C4-2B (cell line): ENCODE data around the gene FOXG1.

Experiments used
- H3K27ac ChIP-seq: fragments of 450-650 bp; 2 replicates; pipeline ENCODE4 v1.5.1; 2017
- ZFX ChIP-seq: fragments of 450-650 bp; IDR thresholded peaks from 2 replicates; pipeline ENCODE4 v1.6.1; 2017
- TF ChIP-seq, protein P1 (sequence below): fragments of 450-650 bp; conservative IDR thresholded peaks from 2 replicates; pipeline ENCODE4 v1.5.1; 2017; ENCODE audit warnings: mild to moderate bottlenecking

FOXG1 gene

DNA sequence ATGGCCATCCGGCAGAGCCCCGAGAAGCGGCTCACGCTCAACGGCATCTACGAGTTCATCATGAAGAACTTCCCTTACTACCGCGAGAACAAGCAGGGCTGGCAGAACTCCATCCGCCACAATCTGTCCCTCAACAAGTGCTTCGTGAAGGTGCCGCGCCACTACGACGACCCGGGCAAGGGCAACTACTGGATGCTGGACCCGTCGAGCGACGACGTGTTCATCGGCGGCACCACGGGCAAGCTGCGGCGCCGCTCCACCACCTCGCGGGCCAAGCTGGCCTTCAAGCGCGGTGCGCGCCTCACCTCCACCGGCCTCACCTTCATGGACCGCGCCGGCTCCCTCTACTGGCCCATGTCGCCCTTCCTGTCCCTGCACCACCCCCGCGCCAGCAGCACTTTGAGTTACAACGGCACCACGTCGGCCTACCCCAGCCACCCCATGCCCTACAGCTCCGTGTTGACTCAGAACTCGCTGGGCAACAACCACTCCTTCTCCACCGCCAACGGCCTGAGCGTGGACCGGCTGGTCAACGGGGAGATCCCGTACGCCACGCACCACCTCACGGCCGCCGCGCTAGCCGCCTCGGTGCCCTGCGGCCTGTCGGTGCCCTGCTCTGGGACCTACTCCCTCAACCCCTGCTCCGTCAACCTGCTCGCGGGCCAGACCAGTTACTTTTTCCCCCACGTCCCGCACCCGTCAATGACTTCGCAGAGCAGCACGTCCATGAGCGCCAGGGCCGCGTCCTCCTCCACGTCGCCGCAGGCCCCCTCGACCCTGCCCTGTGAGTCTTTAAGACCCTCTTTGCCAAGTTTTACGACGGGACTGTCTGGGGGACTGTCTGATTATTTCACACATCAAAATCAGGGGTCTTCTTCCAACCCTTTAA, 1.5 kb downstream of the FOXG1 start:
- TF ChIP-seq, protein P1, sequence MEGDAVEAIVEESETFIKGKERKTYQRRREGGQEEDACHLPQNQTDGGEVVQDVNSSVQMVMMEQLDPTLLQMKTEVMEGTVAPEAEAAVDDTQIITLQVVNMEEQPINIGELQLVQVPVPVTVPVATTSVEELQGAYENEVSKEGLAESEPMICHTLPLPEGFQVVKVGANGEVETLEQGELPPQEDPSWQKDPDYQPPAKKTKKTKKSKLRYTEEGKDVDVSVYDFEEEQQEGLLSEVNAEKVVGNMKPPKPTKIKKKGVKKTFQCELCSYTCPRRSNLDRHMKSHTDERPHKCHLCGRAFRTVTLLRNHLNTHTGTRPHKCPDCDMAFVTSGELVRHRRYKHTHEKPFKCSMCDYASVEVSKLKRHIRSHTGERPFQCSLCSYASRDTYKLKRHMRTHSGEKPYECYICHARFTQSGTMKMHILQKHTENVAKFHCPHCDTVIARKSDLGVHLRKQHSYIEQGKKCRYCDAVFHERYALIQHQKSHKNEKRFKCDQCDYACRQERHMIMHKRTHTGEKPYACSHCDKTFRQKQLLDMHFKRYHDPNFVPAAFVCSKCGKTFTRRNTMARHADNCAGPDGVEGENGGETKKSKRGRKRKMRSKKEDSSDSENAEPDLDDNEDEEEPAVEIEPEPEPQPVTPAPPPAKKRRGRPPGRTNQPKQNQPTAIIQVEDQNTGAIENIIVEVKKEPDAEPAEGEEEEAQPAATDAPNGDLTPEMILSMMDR, result no peak
- no peak for TF ChIP-seq ZFX
- no peak overlapping the region for H3K27ac ChIP-seq

DNA sequence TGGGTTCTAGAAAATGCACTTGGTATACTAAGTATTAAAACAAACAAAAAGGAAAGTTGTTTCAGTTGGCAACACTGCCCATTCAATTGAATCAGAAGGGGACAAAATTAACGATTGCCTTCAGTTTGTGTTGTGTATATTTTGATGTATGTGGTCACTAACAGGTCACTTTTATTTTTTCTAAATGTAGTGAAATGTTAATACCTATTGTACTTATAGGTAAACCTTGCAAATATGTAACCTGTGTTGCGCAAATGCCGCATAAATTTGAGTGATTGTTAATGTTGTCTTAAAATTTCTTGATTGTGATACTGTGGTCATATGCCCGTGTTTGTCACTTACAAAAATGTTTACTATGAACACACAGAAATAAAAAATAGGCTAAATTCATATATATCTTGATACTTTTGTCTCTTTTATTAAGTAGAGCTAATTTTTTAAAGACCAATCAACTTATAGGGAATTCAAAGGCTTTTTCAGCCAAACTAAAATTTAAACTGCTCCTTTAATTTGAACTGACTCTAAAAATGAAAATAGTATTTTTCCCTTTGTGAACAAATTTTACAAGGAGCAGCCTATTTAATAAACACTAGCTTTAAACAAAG, 2.8 kb downstream of the FOXG1 start:
- TF ChIP-seq, protein P1, result no peak
- no peak for TF ChIP-seq ZFX
- no peak overlapping the region for H3K27ac ChIP-seq

DNA sequence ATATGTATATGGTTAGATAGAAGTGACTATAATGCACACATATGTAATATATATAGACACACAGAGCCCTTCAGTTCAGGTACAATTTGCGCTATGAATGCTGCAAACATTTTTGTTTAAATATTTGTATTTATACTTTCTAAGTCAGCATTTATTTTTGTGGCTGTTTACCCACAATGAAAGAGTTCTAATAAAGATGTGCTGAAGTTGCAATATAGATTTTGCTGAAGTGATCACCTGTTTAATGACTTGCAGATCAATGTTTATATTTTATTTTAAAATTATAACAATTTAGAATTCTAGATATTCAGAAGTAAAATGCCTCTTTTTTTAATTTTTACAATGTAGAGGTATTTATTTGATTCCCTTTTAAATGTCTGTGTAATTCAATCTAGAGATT, 3.5 kb downstream of the FOXG1 start:
- no peak for TF ChIP-seq ZFX
- no peak overlapping the region for H3K27ac ChIP-seq

DNA sequence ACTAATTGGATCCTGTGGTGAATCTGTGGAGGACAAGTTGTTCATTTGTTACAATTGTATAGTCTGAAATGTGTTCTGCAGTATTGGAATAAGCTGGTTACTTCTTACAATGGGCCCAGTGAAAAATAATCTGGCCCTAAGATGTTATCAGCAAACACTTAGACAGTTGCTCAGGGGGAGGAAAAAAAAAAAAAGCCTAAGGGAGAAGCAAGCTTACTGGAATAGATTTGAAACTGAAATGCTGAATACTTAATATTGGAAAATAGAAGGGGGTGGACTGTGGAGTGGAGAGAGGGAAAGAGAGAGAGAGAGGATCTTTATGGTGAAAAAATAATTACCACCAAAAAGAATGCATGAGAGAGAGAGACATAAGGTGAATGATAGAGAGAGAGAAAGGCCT, 4.0 kb downstream of the FOXG1 start:
- TF ChIP-seq, protein P1, result no peak
- no peak for TF ChIP-seq ZFX
- H3K27ac ChIP-seq, result no peak overlapping the region

DNA sequence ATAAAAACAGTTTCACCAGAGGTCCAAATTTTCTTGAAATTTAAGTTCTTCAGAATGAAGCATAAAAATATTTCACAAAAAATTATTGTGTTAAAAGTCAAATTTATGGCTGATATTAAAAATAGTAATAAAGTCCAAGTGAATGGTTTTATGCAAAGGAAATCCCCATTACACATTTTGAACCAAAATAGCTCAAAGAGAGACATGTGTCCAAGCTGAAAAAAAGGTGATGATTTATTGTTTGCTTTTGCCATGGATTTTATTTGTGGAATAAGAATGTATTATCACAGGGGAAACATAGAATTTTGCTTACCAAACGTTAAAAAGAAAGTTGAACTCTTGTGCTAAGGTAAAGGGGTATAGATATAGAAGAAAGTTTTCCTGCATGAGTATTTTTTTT, 4.6 kb downstream of the FOXG1 start:
- no peak for TF ChIP-seq ZFX
- TF ChIP-seq, protein P1, result no peak

DNA sequence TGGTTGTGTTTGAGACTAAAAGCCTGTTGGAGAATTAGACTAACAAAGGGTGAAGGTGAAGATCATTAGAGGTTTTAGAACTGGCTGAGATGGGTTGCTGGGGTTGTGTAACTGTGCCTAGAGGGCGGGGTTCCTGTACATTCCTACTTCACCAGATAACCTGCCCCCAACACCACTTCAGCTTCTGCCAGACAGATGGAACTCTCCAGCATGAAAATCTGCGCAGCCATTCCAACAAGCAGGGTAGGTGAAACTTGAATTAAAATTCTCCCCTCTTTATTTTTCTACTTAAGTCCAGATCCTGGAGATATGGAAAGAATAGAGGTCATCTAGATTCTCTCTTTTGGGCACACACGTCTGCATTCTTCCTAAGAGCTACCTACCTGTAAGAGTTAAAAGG, 6.0 kb downstream of the FOXG1 start:
- TF ChIP-seq ZFX, result no peak
- TF ChIP-seq, protein P1, result no peak
- no peak overlapping the region for H3K27ac ChIP-seq

More for the DNA sequence above, 4.6 kb downstream of the FOXG1 start:
- no peak overlapping the region for H3K27ac ChIP-seq

DNA sequence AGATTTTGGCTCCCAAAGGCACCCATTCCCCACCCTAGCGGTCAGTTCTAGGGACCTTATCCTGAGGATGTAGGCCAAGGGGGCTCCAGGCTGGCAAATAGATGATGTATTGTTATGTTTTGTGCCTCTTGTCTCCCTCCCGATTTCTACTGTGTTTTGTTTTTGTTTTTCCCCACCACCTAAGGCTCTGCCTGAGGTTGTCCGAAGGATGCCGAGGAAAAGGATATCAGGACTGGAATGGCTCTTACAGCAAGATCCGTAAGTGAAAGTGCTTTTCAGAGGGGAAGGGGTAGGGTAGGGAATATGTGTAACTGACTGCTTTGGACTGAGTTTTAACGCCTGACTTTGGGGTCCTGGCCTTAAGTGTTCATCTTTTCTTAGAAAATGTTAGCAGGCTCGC, 6.6 kb downstream of the FOXG1 start:
- no peak overlapping the region for H3K27ac ChIP-seq
- TF ChIP-seq ZFX, result no peak

DNA sequence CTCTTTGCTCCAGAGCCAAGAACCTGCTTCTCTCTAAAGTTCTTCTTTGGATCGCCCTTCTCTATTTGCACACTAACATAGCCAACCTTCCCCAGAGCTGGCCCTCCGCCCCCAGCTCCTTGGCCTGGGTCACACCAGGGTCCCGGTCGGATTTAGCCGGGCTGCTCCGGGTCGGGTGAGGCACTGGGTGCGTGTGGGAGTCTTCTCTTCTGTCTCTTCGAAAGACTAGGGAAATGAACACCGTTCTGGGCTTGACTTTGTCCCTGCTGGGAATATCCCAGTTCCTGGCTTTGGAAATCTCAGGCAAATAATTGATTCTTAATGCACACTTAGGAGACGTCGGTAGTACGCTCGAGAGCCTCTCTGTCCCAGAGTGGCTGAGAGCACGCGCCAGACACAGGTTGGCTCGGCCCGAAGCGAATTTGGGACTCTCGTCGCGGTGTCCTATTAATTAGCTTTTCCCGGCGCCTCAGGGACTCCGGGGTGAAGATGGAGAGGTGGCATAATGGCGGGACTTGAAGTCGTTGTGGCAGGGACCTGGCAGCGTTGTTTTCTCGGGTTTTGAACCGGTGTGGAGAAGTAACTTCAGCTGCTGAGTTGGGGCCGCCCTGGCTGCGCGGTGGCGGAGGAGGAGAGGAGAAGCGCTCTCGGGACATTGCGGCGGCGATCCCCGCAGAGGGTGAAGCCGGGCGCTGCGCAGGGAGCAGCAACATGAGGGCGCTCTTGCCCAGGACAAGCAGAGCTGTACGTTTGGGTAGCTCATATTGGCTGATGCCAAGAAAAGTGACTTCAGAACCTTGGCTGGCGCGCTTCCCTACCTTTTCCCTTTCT, 7.5 kb downstream of the FOXG1 start:
- no peak overlapping the region for H3K27ac ChIP-seq
- TF ChIP-seq, protein P1, result 0 out of 2 replicates have a peak, but pooled peaks have one; percentile 3
- no peak for TF ChIP-seq ZFX
